GM23338 (cell line): ENCODE results near the gene EBI3. TPM values are rescaled to one million over a fixed set of nuclear protein-coding genes. Genes with fewer than 3 reads are reported as not detected.

ENCODE experiments used
- ATAC-seq: fragments of 200-7000 bp; cut with Tn5 transposase; 3 replicates; pipeline ENCODE4 v1.9.1; 2020
- DNase-seq: peaks from one replicate; pipeline ENCODE4 v3.0.0-alpha.2; 2015; ENCODE audit warnings: low spot score
- H2AFZ ChIP-seq: fragments of 200-600 bp; sonication (generic); 2 replicates; pipeline ENCODE4 v1.8.0; 2016; ENCODE audit warnings: antibody characterized with exemption, mild to moderate bottlenecking, moderate library complexity
- H3F3A ChIP-seq: fragments of 200-600 bp; sonication (generic); replicated peaks from 2 replicates; pipeline ENCODE4 v1.8.0; 2017; ENCODE audit warnings: antibody characterized with exemption, mixed run types, low read depth
- H3K27ac ChIP-seq: fragments of 200-600 bp; sonication (generic); 2 replicates; pipeline ENCODE4 v1.6.1; 2016; ENCODE audit warnings: low read depth
- H3K27me3 ChIP-seq: fragments of 200-600 bp; sonication (generic); 2 replicates; pipeline ENCODE4 v1.8.0; 2016; ENCODE audit warnings: mild to moderate bottlenecking, mixed run types, moderate library complexity; ENCODE audit not compliant: insufficient read depth
- H3K36me3 ChIP-seq: fragments of 200-600 bp; sonication (generic); 2 replicates; pipeline ENCODE4 v1.8.0; 2016; ENCODE audit warnings: mild to moderate bottlenecking; ENCODE audit not compliant: insufficient read depth
- H3K4me1 ChIP-seq: fragments of 200-600 bp; sonication (generic); 2 replicates; pipeline ENCODE4 v1.8.0; 2016; ENCODE audit warnings: mild to moderate bottlenecking, moderate library complexity; ENCODE audit not compliant: insufficient read depth
- H3K4me2 ChIP-seq: fragments of 200-600 bp; sonication (generic); 2 replicates; pipeline ENCODE4 v1.7.1; 2017; ENCODE audit warnings: mixed run types
- H3K4me3 ChIP-seq: fragments of 200-600 bp; sonication (generic); 2 replicates; pipeline ENCODE4 v1.6.1; 2016; ENCODE audit warnings: mixed run types
- H3K79me2 ChIP-seq: fragments of 200-600 bp; sonication (generic); replicated peaks from 2 replicates; pipeline ENCODE4 v1.8.0; 2017; ENCODE audit warnings: mild to moderate bottlenecking; ENCODE audit not compliant: insufficient read depth
- H3K9me2 ChIP-seq: fragments of 200-600 bp; sonication (generic); 2 replicates; pipeline ENCODE4 v1.8.0; 2017; ENCODE audit not compliant: insufficient read depth
- H4K20me1 ChIP-seq: fragments of 200-600 bp; sonication (generic); replicated peaks from 2 replicates; pipeline ENCODE4 v1.8.0; 2017; ENCODE audit warnings: mild to moderate bottlenecking; ENCODE audit not compliant: insufficient read depth
- H3K27ac Mint-ChIP-seq: 2 replicates; pipeline ENCODE4 v1.8.0; 2020; ENCODE audit warnings: inconsistent platforms, mild to moderate bottlenecking, moderate library complexity, mixed read lengths
- H3K27me3 Mint-ChIP-seq: 3 replicates; pipeline ENCODE4 v1.8.0; 2022; ENCODE audit warnings: low read depth, mild to moderate bottlenecking, moderate library complexity, mixed read lengths, inconsistent platforms; ENCODE audit not compliant: insufficient read depth, poor library complexity
- H3K36me3 Mint-ChIP-seq: 3 replicates; pipeline ENCODE4 v1.8.0; 2021; ENCODE audit warnings: low read depth, mild to moderate bottlenecking, inconsistent platforms, moderate library complexity, mixed read lengths
- H3K4me1 Mint-ChIP-seq: 3 replicates; pipeline ENCODE4 v1.8.0; 2020; ENCODE audit warnings: mild to moderate bottlenecking, inconsistent platforms, mixed read lengths
- H3K4me3 Mint-ChIP-seq: 3 replicates; pipeline ENCODE4 v1.8.0; 2021; ENCODE audit warnings: moderate library complexity, mild to moderate bottlenecking, inconsistent platforms, mixed read lengths
- H3K9me3 Mint-ChIP-seq: 3 replicates; pipeline ENCODE4 v1.8.0; 2020; ENCODE audit warnings: moderate library complexity, mild to moderate bottlenecking, inconsistent platforms, mixed read lengths
- CREB1 ChIP-seq: fragments of 250-450 bp; sonication (Bioruptor Pico); IDR thresholded peaks from 2 replicates; pipeline ENCODE4 v1.5.0; 2020; ENCODE audit warnings: low read depth, mild to moderate bottlenecking, moderate library complexity
- EZH2 ChIP-seq: fragments of 200-600 bp; sonication (generic); IDR thresholded peaks from one replicate; pipeline ENCODE4 v1.8.0; 2017; ENCODE audit warnings: antibody characterized with exemption, mild to moderate bottlenecking, low read depth; ENCODE audit not compliant: unreplicated experiment
- NANOG ChIP-seq: IDR thresholded peaks from 2 replicates; pipeline ENCODE4 v1.6.1; 2016; ENCODE audit warnings: antibody characterized with exemption, borderline replicate concordance
- POLR2AphosphoS5 ChIP-seq: IDR thresholded peaks from 2 replicates; pipeline ENCODE4 v1.6.1; 2016; ENCODE audit warnings: antibody characterized with exemption, low read depth
- REST ChIP-seq: IDR thresholded peaks from one replicate; pipeline ENCODE4 v1.6.1; 2018; ENCODE audit warnings: antibody characterized with exemption; ENCODE audit not compliant: unreplicated experiment
- ZNF331 ChIP-seq: fragments of 250-450 bp; sonication (Bioruptor Pico); IDR thresholded peaks from 2 replicates; pipeline ENCODE4 v1.5.0; 2020; ENCODE audit warnings: low read depth, mild to moderate bottlenecking, moderate library complexity
- ZNF462 ChIP-seq: fragments of 250-450 bp; sonication (Bioruptor Pico); IDR thresholded peaks from 2 replicates; pipeline ENCODE4 v1.5.0; 2020; ENCODE audit warnings: mild to moderate bottlenecking, moderate library complexity
- polyA plus RNA-seq: library from polyadenylated mRNA; unstranded; fragments of >200 nt; fragmentation: Nextera tagmentation; extraction: Ambion mirVana; gene quantifications from 2 replicates; pipeline ENCODE4 v1.2.1, GENCODE V29; 2016
- total RNA-seq: library from RNA; depleted of rRNA; stranded (reverse); fragments of >200 nt; shearing (Covaris generic); gene quantifications from 2 replicates; pipeline ENCODE4 v1.2.3, GENCODE V29; 2014

Gene EBI3
- total and polyA plus RNA-seq, 2 experiments from 2014 or later, result 0.52 to 1.4 TPM

DNA sequence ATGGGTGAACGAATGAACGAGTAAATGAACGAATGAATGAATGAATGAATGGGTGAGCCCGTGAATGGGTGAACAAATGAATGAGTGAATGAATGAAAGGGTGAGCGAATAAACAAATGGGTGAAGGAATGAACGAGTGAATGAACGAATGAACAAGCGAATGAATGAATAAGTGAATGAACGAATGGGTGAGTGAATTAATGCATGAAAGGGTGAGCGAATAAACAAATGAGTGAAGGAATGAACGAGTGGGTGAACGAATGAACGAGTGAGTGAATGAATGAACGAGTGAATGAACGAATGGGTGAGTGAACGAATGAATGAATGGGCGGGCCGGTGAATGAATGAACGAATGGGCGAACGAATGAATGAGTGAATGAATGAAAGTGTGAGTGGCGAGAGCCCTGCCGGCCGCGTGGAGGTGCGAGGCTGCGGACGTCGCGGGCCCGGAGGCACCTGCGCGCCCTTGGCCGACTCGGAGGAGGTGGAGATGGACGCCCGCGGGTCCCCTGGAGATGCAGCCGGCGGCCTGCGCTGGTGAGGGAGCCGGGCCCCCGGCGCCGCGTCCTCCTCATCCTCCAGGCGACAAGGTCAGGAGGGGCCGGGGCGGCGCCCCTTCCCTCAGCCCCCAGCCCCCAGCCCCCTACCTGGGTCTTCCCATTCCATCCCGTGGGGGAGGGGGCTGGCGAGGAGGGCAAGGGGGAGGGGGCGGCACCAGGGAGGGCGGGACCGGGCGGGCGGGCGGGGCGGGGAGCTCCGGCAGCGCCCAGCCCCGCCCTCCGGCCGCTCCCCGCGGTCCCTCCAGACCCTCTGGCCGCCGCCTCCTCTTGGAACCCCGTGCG is 31.5 kb upstream of the EBI3 start:
- Histone ChIP-seq H3F3A (peaks cover 14% of the 10 kb centered on the region), H3K4me1 (peaks cover 3% of the 10 kb centered on the region; the same call in 1 of the 2 replicates), H3K36me3 (no peaks in the 10 kb centered on the region), H3K4me3 (peak overlapping the region; percentile 81), H3K27ac (no peak overlapping the region), H3K27me3 (peaks cover 6% of the 10 kb centered on the region; the same call in 1 of the 2 replicates), H3K4me2 (peak overlapping the region; percentile 88), H3K79me2 (no peaks in the 10 kb centered on the region), H2AFZ (0 out of 2 replicates have a peak overlapping the region, but pooled peaks have one; percentile 45), H4K20me1 (no peaks in the 10 kb centered on the region), H3K9me2 (peaks cover 5% of the 10 kb centered on the region)
- Mint-ChIP-seq H3K4me3 (peak overlapping the region; percentile 79), H3K4me1 (peaks cover 23% of the 10 kb centered on the region), H3K27ac (no peak overlapping the region), H3K9me3 (peaks cover 11% of the 10 kb centered on the region), H3K36me3 (peaks cover 8% of the 10 kb centered on the region; the same call in 1 of the 3 replicates), H3K27me3 (peaks cover 24% of the 10 kb centered on the region)
- TF ChIP-seq ZNF462 (CRISPR knock-in tag), result no peak
- DNase-seq (peak; percentile 87), ATAC-seq (peak; percentile 83)

GRCh38 chr19:4198467-4199126 is 30.7 kb upstream of the EBI3 start:
- no peaks in the 10 kb centered on the region for H4K20me1 ChIP-seq
- H3K36me3 ChIP-seq, result no peaks in the 10 kb centered on the region
- Mint-ChIP-seq H3K4me1 (peaks cover 21% of the 10 kb centered on the region), H3K9me3 (peaks cover 11% of the 10 kb centered on the region), H3K36me3 (peaks cover 8% of the 10 kb centered on the region; the same call in 1 of the 3 replicates), H3K27me3 (peaks cover 21% of the 10 kb centered on the region), H3K4me3 (peak overlapping the region; percentile 70), H3K27ac (no peak overlapping the region)
- peaks cover 5% of the 10 kb centered on the region for H3K9me2 ChIP-seq
- TF ChIP-seq ZNF331 (CRISPR knock-in tag) (no peak), REST (no peak), EZH2 (no peak), NANOG (no peak), CREB1 (CRISPR knock-in tag) (no peak), POLR2AphosphoS5 (peak; percentile 54; the same call in 1 of the 2 replicates)
- peak overlapping the region; percentile 88 for H3K4me2 ChIP-seq
- peak; percentile 26 for DNase-seq
- no peak for ATAC-seq
- peak overlapping the region; percentile 81 for H3K4me3 ChIP-seq
- H3K27ac ChIP-seq, result no peak overlapping the region
- H2AFZ ChIP-seq, result peak overlapping the region; percentile 63; the same call in 1 of the 2 replicates
- H3F3A ChIP-seq, result peaks cover 14% of the 10 kb centered on the region
- peaks cover 6% of the 10 kb centered on the region; the same call in 1 of the 2 replicates for H3K27me3 ChIP-seq
- H3K4me1 ChIP-seq, result peaks cover 3% of the 10 kb centered on the region; the same call in 1 of the 2 replicates
- H3K79me2 ChIP-seq, result no peaks in the 10 kb centered on the region
